ENCODE data around the gene GPSM3.

- TF ChIP-seq CTCF (IDR thresholded peaks at IDR 0.05; ENCODE audit: extremely low read depth in 1 of 2, insufficient read depth in 1 of 2, low read depth in 1 of 2, low read length in 2 of 2) (no peak), MAX (IDR thresholded peaks at IDR 0.05; ENCODE audit: insufficient read depth, insufficient read length) (no peak), POLR2AphosphoS5 (IDR thresholded peaks at IDR 0.05; ENCODE audit: insufficient read depth, low read depth, low read length) (no peak), POLR2A (IDR thresholded peaks at IDR 0.05; ENCODE audit: low read depth, low read length) (no peak), EZH2 (IDR thresholded peaks at IDR 0.05; ENCODE audit: borderline replicate concordance, low read depth, low read length, severe bottlenecking) (peak; percentile 21), FOS (IDR thresholded peaks at IDR 0.05; ENCODE audit: borderline replicate concordance, insufficient read depth, low read length) (no peak)
Observed at GRCh38 chr6:32149092-32149755, 43.2 kb downstream of the GPSM3 start.
